SW 1271 (cell line): Measurements from ENCODE around the gene KTN1.

ENCODE experiments used
- DNase-seq, 2 experiments: peaks; one replicate each; lab custom pipeline; 2025; lab: John Stamatoyannopoulos, UW

The KTN1 gene

DNA sequence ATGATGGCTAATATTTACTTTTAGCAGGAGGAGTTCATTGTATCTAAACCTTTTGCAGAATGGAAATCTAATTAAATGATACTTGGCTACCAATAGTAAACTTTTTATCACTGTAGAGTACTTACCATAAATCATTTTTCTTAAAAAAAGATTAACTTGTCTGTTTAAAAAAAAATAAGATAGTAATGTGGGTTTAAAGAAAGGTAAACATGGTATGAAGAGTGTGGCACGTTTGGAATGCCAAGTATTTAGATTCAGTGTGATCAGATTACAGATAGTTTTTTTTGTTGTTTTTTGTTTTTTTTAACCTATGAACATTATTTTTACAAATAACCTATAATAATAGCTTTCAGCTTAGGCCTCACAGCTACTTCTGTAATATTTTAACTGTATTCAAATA lies 25.8 kb downstream of the KTN1 start:
- peak in 1 of 2 experiments; percentile 46 for DNase-seq

DNA sequence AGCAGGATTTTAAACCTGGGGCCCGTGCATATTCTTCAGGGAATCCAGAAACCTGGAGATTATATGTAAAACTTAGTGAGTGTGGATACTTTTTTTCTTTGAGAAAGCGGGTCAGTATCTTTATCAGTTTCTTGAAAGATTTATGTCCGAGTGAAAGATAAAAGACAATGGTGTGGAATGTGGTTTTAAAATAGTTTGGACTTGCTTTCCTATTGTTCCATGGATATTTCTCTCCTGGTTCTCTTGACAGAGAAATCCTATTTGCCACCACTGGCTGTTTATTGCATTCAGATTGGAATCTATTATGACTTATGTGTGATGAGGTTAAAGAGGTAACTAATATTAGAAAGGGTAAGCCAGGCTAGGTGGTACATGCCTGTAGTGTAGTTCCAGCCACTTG lies 27.4 kb downstream of the KTN1 start:
- DNase-seq, result no peak

- DNase-seq, result peak in 1 of 2 experiments; percentile 24
Measured at GRCh38 chr14:55609681-55610080, 29.7 kb downstream of the KTN1 start.

DNA sequence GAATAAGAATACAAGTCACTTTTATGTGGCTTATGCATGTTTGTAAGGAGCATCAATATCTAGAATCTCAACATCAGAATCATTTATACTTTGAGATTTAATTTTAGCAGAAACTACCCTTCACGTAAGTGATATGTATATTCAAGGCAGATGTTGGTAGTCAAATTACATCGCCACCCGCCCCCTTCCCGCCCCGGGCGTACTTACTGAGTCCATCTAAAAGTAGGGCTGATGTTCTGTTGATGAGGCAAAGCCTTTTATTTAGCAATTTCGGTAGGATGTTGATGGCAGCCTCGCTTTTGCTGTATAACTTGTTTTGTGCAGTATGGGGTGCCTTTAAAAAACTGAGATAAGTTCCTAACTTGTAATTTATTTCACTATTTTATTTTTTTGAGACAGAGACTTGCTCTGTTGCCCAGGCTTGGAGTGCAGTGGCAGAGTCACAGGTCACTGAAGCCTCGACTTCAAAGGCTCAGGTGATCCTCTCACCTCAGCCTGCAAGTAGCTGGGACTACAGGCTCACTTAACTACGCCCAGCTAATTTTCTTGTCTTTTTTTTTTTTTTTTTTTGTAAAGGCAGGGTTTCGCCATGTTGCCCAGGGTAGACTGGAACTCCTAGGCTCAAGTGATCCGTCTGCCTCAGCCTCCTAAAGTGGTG lies 30.8 kb downstream of the KTN1 start:
- no peak for DNase-seq

- DNase-seq, result no peak
Measured at GRCh38 chr14:55611859-55612258, 31.9 kb downstream of the KTN1 start.

DNA sequence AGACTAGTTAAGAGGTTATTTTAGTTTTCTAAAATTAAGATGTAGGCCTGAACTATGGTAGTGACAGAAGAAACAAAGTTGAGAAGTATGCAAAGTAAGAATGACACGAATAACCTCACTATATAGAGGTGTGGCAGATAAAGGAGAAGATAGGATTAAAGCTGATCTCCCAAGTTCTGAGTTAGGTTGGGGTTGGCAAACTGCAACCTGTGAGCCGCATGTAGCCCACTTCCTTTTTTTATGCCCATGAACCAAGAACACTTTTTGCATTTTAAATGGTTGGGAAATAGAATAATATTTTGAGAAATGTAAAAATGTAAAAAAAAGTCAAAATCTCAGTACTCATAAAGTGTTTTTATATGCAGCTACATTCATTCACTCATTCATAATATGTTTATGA lies 34.3 kb downstream of the KTN1 start:
- no peak for DNase-seq

DNA sequence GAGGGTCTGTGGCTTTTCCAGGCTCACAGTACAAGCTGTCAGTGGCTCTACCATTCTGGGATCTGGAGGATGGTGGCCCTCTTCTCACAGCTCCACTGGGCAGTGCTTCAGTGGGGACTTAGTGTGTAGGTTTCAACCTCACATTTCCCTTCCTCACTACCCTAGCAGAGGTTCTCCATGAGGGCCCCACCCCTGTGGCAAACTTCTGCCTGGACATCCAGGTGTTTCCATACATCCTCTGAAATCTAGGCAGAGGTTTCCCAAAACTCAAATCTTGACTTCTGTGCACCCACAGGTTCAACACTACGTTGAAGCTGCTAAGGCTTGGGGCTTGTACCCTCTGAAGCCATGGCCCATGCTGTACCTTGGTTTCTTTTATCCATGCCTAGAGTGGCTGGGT lies 40.3 kb downstream of the KTN1 start:
- no peak for DNase-seq

GRCh38 chr14:55620981-55621380 lies 41.0 kb downstream of the KTN1 start:
- DNase-seq, result no peak

GRCh38 chr14:55621391-55621790 lies 41.4 kb downstream of the KTN1 start:
- DNase-seq, result no peak

DNA sequence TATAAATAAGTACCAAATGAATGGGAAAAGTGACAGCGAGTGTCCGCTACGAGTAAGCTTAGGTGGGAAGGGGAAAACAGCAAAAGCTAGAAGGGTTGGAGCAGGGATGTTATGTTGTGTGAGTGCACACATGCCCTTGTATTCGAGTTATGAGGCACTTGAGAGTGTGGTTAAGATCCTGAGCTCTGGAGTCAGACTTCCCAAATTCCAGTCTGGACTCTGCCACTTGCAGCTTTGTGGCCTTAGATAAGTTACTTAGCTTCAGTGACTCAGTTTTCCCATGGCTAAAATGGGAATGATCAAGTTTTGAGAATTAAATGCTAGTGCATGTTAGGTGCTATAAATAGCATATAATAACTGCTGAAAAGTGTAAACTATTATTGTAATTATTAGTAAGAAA lies 44.9 kb downstream of the KTN1 start:
- DNase-seq, result no peak

DNA sequence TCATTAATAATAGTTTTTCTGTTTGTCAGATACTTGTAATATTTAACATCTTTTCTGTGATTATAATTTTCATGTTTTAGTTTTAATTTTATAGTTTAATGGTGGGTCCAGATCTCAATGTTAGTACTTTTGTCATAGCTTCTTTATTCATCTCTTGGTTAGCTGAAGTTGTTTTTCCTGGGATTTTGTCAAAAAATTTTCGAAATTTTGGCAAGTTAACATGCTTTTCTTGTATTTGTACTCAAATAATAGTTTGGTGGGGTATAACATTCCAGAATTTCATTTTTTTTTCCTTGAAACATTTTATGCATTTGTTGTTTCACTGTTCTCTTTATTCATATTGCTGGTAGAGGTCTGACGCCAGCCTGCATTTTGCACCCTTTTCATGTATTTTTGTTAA lies 45.5 kb downstream of the KTN1 start:
- no peak for DNase-seq

DNA sequence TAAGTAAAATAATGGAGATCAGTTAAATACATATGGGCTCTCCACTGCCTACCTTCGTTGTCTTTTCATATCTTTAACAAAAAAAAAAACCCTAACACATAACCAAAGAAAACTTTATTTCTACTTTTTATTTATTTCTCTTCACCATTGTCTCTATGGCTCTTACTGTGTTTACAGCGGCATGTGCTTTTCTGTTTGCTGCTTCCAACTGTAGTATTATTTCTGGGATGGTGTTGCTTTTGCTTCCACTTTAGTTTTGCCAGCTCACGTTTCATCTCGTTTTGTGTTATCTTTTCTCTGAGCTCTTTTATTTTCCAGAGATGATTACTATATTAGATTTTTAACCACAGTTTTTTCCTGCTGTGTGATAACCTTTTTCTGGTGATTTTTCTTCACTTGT lies 46.1 kb downstream of the KTN1 start:
- no peak for DNase-seq

DNA sequence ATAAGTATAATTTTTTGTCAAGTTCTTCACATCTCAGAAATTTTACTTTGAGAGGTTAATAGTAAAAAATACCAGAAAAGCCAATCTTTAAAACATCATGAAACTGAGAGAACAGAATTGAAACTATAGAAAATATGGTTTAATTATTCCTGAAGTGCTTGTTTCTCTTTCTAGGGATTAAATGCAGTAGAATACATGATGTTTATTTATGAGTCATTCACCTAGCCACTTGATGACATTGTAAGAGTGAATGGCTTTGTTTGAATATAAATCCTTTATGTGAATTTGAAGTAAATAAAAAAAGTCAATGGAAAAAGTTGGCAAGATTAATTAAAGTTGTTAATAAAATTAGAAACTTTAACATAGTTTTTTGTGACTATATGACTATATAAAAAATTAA lies 48.4 kb downstream of the KTN1 start:
- no peak for DNase-seq

DNA sequence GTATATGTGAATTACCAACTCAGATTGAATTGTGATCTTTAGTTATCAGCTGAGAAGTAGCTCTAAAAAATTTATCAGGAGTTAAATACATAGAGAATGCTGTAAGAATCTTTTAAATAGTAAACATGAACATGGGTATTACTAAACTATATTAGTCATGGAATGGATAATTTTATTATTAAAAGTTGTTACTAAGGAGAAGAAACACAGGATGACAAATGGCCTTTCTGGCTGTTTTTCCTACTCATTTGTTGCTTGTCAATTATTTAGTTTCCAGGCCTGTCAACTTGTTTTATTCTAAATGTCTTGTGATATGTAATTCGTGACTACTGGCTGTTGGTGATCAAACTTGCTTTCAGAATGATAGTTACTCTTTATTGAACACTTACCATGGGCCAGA lies 58.7 kb downstream of the KTN1 start:
- no peak for DNase-seq

- no peak for DNase-seq
Measured at GRCh38 chr14:55641290-55641689, 61.3 kb downstream of the KTN1 start.

DNA sequence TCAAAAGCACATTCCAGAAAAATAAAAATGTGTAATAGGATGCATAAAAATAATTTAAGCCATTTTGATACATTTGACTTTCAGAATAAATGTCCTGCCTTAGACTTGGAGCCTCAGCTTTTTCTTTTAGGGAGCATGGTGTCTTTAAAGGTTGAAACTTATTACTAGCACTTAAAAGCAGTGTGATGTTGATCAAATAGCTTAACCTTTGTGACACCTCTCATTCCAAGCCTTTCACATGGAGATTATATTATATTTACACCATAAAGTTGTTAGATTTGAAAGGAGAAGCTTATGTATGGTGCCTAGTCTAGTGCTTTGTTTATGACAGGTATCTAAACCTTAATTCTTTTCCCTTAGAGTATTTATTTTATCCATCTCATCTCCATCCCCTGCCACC lies 61.9 kb downstream of the KTN1 start:
- DNase-seq, result no peak

DNA sequence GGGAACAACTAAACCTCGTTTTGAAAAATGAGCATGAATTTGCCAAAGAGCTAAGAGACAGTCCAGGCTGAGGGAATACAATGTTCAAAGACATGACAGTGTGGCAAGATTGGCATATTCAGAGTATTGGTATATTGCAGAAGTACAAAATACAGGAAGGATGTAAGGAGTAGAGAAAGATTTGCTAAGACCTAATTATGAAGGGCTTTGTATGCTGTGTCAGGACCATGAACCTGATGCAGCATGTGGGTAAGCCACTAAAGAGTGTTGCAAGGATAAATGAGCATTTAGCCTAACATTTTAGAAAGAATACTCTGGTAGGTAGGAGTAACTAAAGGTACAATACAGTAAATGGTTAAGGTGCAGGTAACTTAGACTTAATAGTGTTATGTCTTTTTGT lies 65.1 kb downstream of the KTN1 start:
- DNase-seq, result no peak

- DNase-seq, result no peak
Measured at GRCh38 chr14:55645845-55646832, 66.1 kb downstream of the KTN1 start.

DNA sequence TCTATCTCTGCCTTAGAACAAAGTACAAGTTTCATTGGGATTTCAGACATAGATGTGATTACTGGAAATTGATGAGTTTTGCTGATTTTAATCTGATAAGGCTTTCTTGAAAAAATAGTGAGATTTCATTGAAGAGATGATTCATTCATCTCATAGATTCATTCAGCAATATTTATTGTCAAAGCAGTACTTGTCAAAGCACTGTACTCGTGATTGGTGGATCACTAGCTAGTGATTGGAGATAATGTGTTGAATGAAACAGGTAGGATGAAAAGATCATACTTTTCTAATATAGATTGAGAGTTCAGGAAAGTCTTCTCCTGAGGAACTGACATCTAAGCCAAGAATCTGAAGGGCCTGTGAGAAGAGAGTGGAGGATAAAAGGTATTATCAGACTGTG lies 71.0 kb downstream of the KTN1 start:
- no peak for DNase-seq

DNA sequence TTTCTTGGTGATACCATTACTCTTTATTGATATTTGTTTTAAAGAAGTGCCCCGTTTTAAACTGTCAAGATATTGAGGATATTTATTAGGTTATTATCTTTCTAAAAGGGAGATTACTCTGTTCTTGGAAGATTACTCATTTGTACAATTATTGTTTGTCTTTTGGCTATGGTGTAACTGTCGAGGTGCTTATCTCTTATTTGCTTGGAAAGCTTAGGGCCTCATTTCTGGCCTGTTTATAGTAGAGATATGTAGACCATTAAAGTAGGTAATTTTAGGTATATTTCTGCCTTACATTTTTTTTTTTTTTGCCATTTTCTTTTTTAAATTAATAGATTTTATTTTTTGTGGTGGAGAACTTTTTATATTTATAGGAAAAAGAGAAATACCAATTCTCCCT lies 74.2 kb downstream of the KTN1 start:
- no peak for DNase-seq

DNA sequence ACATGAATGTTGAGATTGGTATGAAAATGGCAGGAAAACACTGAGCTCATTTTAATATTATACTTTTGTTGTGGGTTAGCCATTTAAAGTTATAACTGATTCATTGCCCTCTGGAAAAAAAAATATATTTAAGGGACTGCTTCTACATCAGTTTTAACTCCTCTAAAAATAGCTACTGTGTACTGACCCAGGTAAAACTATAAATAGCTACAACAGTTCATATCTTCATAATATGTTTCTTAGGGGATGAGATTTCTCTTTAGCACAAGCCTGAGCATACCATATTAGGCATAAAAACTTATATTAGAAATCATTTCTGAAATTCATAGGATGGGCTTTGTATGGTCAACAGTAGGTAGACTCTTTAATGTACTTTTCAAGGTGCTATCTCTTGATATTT lies 81.0 kb downstream of the KTN1 start:
- no peak for DNase-seq

DNA sequence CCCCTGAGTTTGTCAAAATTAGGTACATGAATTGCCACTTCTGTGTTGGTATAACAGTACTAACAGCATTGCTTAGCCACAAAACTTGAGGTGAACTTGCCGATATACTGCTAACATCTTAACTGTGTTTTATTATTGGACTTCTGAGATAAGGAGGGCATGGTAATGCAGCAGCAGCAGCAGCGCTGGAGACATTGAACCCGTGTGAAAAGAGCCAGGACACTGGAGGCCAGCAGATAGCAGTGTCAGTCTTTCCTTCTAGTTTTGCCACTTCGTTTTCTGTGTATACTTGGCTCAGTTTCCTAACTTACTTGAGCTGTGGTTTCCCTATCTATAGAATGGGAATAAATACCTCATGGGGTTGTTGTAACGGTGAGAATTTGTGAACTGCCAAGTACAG lies 82.7 kb downstream of the KTN1 start:
- no peak for DNase-seq

DNA sequence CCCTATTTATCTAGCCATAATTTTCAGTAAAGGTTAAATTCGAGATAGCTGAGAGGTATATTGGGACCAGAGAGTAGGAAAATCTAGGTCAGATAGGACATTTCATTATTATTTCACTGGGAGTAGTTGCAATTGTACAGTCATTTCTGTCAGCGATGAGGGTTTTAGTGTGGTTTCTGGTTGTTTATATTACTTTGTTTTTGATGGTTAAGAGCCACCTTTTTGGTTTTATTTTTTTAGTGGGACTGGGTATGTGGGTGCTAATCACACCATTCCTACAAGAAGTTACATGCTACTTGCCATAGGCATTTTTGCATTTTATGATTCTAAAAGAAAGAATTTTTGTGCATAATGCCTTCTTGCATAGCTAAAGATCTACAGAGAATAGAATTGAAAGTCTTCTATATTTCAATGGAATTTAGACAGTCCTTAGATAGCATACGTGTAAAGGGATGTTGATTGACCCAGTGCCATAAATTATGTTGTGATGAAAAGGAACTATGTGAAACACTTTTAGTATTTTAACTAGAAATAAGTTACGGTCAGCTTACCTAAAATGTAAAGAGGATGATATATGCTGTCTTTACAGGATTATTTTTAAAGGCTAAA lies 85.2 kb downstream of the KTN1 start:
- DNase-seq, result no peak
